Measurements from ENCODE around the gene SRBD1.

Gene SRBD1

GRCh38 chr2:45399040-45399784 is 211.9 kb downstream of the SRBD1 start:
- no peaks in the 10 kb centered on the region for H3K9me3 ChIP-seq (replicated peaks; ENCODE audit: insufficient read depth, low read length)
- no peaks in the 10 kb centered on the region for H3F3A ChIP-seq (ENCODE audit: insufficient read depth, low read length)
- H3K79me2 ChIP-seq (ENCODE audit: low read length): no peaks in the 10 kb centered on the region
- no peaks in the 10 kb centered on the region for H3K9me2 ChIP-seq (replicated peaks; ENCODE audit: insufficient read depth, low read length)
- no peak overlapping the region for H3K4me2 ChIP-seq (ENCODE audit: low read depth, low read length)
- no peak overlapping the region for H3K27ac ChIP-seq (ENCODE audit: low read length)
- no peak for TF ChIP-seq EZH2phosphoT487 (IDR thresholded peaks at IDR 0.05; ENCODE audit: low read length)
- no peak for TF ChIP-seq CTCF (IDR thresholded peaks at IDR 0.05; ENCODE audit: low read length)
- TF ChIP-seq EZH2 (optimal IDR thresholded peaks at IDR 0.05; ENCODE audit: low read depth, low read length): no peak
- no peak overlapping the region for H3K4me3 ChIP-seq (ENCODE audit: low read length)
- H2AFZ ChIP-seq (ENCODE audit: low read length): no peak overlapping the region
- 0 out of 2 replicates have a peak, but pooled peaks cover 7% of the 10 kb centered on the region for H3K4me1 ChIP-seq (ENCODE audit: low read length)
- H3K9ac ChIP-seq (ENCODE audit: low read length): no peak overlapping the region
- H4K20me1 ChIP-seq (ENCODE audit: insufficient read depth, low read length): no peaks in the 10 kb centered on the region
- DNase-seq: no peak
- no peaks in the 10 kb centered on the region for H3K27me3 ChIP-seq (replicated peaks; ENCODE audit: insufficient read depth, low read length)
- H3K36me3 ChIP-seq (replicated peaks; ENCODE audit: insufficient read depth, low read length): no peaks in the 10 kb centered on the region

GRCh38 chr2:45397292-45397691 is 213.8 kb downstream of the SRBD1 start:
- Histone ChIP-seq H3K4me2 (ENCODE audit: low read depth, low read length) (no peak overlapping the region), H3K9me2 (replicated peaks; ENCODE audit: insufficient read depth, low read length) (no peaks in the 10 kb centered on the region), H3K9me3 (replicated peaks; ENCODE audit: insufficient read depth, low read length) (no peaks in the 10 kb centered on the region), H3K4me3 (ENCODE audit: low read length) (no peak overlapping the region), H3K27me3 (replicated peaks; ENCODE audit: insufficient read depth, low read length) (no peaks in the 10 kb centered on the region), H3K36me3 (replicated peaks; ENCODE audit: insufficient read depth, low read length) (no peaks in the 10 kb centered on the region), H2AFZ (ENCODE audit: low read length) (no peak overlapping the region), H3K4me1 (ENCODE audit: low read length) (0 out of 2 replicates have a peak, but pooled peaks cover 7% of the 10 kb centered on the region), H4K20me1 (ENCODE audit: insufficient read depth, low read length) (no peaks in the 10 kb centered on the region), H3K9ac (ENCODE audit: low read length) (no peak overlapping the region), H3K27ac (ENCODE audit: low read length) (no peak overlapping the region), H3F3A (ENCODE audit: insufficient read depth, low read length) (no peaks in the 10 kb centered on the region), H3K79me2 (ENCODE audit: low read length) (no peaks in the 10 kb centered on the region)
- no peak for TF ChIP-seq EZH2 (optimal IDR thresholded peaks at IDR 0.05; ENCODE audit: low read depth, low read length)
- no peak for TF ChIP-seq CTCF (IDR thresholded peaks at IDR 0.05; ENCODE audit: low read length)
- no peak for TF ChIP-seq EZH2phosphoT487 (IDR thresholded peaks at IDR 0.05; ENCODE audit: low read length)
- no peak for DNase-seq

DNA sequence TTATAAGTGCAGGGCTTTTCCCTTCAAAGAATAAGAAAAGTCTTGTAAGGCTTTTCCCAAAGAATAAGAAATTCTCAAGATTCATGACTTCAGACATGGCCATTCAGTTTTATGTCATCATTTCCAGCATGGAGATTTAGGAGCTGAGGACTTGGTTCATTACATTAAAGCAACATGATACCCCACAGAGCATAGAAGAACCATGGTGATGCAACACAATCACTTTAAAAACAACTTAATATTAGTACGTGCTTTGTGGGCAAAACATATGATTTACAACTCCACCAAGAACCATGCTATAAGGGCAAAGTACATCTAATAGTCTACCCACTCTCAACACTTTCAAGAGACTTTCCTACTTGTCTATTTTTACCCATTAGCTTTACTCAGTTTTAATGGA is 214.4 kb downstream of the SRBD1 start:
- no peaks in the 10 kb centered on the region for H3F3A ChIP-seq (ENCODE audit: insufficient read depth, low read length)
- H3K79me2 ChIP-seq (ENCODE audit: low read length): no peaks in the 10 kb centered on the region
- no peaks in the 10 kb centered on the region for H3K9me3 ChIP-seq (replicated peaks; ENCODE audit: insufficient read depth, low read length)
- H3K4me3 ChIP-seq (ENCODE audit: low read length): no peak overlapping the region
- no peak for TF ChIP-seq EZH2 (optimal IDR thresholded peaks at IDR 0.05; ENCODE audit: low read depth, low read length)
- no peak for TF ChIP-seq EZH2phosphoT487 (IDR thresholded peaks at IDR 0.05; ENCODE audit: low read length)
- no peak for TF ChIP-seq CTCF (IDR thresholded peaks at IDR 0.05; ENCODE audit: low read length)
- H3K4me2 ChIP-seq (ENCODE audit: low read depth, low read length): no peak overlapping the region
- DNase-seq: no peak
- no peak overlapping the region for H3K9ac ChIP-seq (ENCODE audit: low read length)
- no peak overlapping the region for H3K27ac ChIP-seq (ENCODE audit: low read length)
- no peaks in the 10 kb centered on the region for H3K27me3 ChIP-seq (replicated peaks; ENCODE audit: insufficient read depth, low read length)
- H3K36me3 ChIP-seq (replicated peaks; ENCODE audit: insufficient read depth, low read length): no peaks in the 10 kb centered on the region
- no peaks in the 10 kb centered on the region for H3K9me2 ChIP-seq (replicated peaks; ENCODE audit: insufficient read depth, low read length)
- no peak overlapping the region for H2AFZ ChIP-seq (ENCODE audit: low read length)
- 0 out of 2 replicates have a peak, but pooled peaks cover 7% of the 10 kb centered on the region for H3K4me1 ChIP-seq (ENCODE audit: low read length)
- H4K20me1 ChIP-seq (ENCODE audit: insufficient read depth, low read length): no peaks in the 10 kb centered on the region

Measured in MM.1S (cell line).